Hepatocyte (in vitro differentiated cells): ENCODE data around the gene GLB1L2.

Experiments
- CTCF ChIP-seq: fragments of 200-600 bp; sonication (generic); IDR thresholded peaks from 2 replicates; pipeline ENCODE4 v1.5.1; 2016; ENCODE audit warnings: antibody characterized with exemption, mild to moderate bottlenecking; ENCODE audit not compliant: poor library complexity
- EZH2phosphoT487 ChIP-seq: fragments of 200-600 bp; sonication (generic); IDR thresholded peaks from one replicate; pipeline ENCODE4 v1.6.1; 2018; ENCODE audit warnings: antibody characterized with exemption, mild to moderate bottlenecking, low read depth, moderate library complexity; ENCODE audit not compliant: unreplicated experiment, severe bottlenecking

- TF ChIP-seq EZH2phosphoT487, result no peak
- no peak for TF ChIP-seq CTCF
Observed at GRCh38 chr11:134365011-134365925, 33.5 kb downstream of the GLB1L2 start.
